LNCaP clone FGC (cell line): ENCODE results near the gene ADAM22.

Experiments used
- DNase-seq: peaks from one replicate; pipeline ENCODE4 v3.0.0-alpha.2; 2011; ENCODE audit warnings: low read depth
- H3K4me3 ChIP-seq: 2 replicates; pipeline ENCODE4 v1.5.1; 2011; ENCODE audit warnings: mild to moderate bottlenecking, low read depth, low read length, control low read depth
- CTCF ChIP-seq: IDR thresholded peaks from 2 replicates; pipeline ENCODE4 v1.5.1; 2012; ENCODE audit warnings: mild to moderate bottlenecking; ENCODE audit not compliant: control insufficient read depth, insufficient read depth; ENCODE audit errors: extremely low read depth

The ADAM22 gene

GRCh38 chr7:88104732-88105131 is 170.7 kb downstream of the ADAM22 start:
- TF ChIP-seq CTCF, result no peak
- no peak overlapping the region for H3K4me3 ChIP-seq
- no peak for DNase-seq

GRCh38 chr7:88105231-88105630 is 171.2 kb downstream of the ADAM22 start:
- no peak overlapping the region for H3K4me3 ChIP-seq
- TF ChIP-seq CTCF, result no peak
- DNase-seq, result no peak

GRCh38 chr7:88106434-88106833 is 172.4 kb downstream of the ADAM22 start:
- TF ChIP-seq CTCF, result no peak
- H3K4me3 ChIP-seq, result no peak overlapping the region
- DNase-seq, result no peak

GRCh38 chr7:88109612-88110011 is 175.6 kb downstream of the ADAM22 start:
- no peak overlapping the region for H3K4me3 ChIP-seq
- DNase-seq, result peak; percentile 45
- no peak for TF ChIP-seq CTCF

- TF ChIP-seq CTCF, result peak; percentile 57
- no peak overlapping the region for H3K4me3 ChIP-seq
- DNase-seq, result peak; percentile 46
These were observed 177.2 kb downstream of the ADAM22 start for GRCh38 chr7:88111140-88111743.

- DNase-seq, result no peak
These were observed 178.0 kb downstream of the ADAM22 start for GRCh38 chr7:88111954-88112471.

More at GRCh38 chr7:88111954-88112471, 178.0 kb downstream of the ADAM22 start:
- TF ChIP-seq CTCF, result no peak
- no peak overlapping the region for H3K4me3 ChIP-seq
